GM21528 (cell line): ENCODE measurements around the gene SNX15.
"Not testable (repeated sequence)": the region's sequence is repeated elsewhere in the genome, so short reads cannot be mapped to it uniquely, and the experiment has no call there.

Source experiments
- ATAC-seq: cut with Tn5 transposase; IDR thresholded peaks from one replicate; pipeline ENCODE4 v1.9.1; 2021; ENCODE audit warnings: mild to moderate bottlenecking, moderate library complexity; ENCODE audit not compliant: unreplicated experiment, low FRiP score

Gene SNX15

DNA sequence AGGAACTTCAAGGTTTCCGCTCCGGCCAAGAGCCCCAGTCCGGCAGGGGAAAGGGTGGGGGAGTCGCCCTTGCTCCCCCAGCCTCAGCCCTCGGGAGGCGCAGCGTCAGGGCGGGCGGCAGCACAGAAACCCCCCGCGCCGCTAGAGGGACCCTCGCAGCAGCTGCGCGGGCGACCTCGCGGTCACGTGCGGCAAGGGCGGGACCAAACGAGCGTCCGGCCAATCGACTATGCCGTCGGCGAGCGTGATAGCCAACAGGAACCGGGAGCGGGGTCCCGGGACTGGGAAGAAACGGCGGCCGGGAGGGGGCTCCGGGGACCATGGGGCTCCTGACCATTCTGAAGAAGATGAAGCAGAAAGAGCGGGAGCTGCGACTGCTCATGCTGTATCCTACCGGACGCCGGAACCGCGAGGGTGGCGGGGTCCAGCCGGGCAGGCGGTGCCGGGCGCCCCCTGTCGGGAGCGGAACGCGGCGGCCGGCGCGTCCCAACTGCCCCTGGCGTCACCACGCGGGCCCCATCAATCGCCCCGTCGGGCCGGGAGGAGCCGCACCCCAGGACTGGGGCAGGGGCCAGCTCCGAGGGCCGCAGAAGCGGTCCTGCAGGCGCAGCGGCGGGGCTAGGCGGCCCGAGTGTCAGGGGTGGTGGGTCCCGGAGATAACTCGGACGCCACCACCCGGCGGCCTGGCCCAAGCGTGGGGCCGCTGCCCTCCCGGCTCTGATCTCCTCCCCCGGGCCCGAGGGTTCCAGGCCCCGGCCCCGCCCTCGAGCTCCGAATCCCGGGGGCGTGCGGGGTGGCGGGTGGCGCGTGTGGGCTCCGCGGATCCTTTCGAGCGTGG lies 13.1 kb upstream of the SNX15 start, which contains the start of gene ARL2:
Gene ARL2 (plus strand): TSS at position 273 of the 838 bp plus-strand sequence. CDS start 48 bp downstream, at position 321.
- peak; percentile 77 for ATAC-seq

DNA sequence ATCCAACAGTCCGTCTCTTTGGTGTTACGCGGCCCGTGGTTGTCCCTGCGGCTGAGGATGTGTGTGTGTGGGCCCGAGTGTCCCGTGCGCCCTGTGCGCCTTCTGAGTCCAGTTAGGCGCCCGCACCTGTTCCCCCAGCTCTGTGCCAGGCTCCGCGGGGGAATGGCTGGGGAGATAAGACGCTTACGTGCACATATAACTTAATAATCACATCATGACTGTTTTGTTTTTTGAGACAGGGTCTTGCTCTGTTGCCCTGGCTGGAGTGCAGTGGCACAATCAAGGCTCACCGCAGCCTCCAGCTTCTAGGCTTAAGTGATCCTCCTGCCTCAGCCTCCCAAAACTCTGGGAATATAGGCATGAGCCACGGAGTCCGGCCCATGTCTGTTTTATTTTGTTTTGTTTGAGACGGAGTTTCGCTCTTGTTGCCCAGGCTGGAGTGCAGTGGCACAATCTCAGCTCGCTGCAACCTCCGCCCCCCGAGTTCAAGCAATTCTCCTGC lies 12.5 kb upstream of the SNX15 start:
- no peak for ATAC-seq

DNA sequence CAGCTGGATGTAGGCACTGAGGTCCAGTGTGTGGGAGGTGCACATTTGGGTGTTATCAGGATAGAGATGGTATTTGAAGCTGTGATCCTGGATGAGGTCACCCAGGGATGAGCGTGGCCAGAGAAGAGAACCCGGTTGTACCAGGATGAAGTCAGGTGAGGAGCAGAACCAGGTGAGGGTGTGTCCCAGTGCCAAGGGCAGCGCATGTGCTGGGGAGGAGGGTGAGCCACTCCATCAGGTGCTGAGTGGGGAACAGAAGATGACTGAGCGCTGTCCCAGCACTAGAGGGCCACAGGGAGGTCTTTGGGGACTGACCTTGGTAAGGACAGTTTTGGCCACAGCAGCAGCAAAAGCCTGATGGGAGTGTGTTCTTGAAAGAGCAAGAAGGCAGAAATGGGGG lies 10.5 kb upstream of the SNX15 start:
- no peak for ATAC-seq

DNA sequence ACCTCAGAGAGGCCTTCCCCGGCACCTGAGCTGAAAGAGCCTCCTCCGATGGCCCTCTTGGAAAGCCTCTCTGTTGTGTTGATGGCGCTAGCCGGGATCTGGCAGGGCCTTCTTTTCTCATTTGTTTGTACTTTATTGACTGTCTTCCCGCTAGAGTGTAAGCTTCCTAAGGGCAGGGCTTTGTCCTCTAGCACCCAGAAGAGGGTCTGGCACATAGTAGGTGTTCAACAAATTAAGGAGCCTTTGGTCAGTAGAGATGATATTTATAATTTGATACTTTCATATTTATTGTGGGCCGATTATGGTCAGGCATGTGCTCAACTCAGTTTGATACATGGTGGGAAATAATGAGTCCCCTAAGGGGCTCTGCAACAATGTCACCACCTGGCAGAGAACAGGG lies 9.3 kb upstream of the SNX15 start:
- ATAC-seq, result no peak

DNA sequence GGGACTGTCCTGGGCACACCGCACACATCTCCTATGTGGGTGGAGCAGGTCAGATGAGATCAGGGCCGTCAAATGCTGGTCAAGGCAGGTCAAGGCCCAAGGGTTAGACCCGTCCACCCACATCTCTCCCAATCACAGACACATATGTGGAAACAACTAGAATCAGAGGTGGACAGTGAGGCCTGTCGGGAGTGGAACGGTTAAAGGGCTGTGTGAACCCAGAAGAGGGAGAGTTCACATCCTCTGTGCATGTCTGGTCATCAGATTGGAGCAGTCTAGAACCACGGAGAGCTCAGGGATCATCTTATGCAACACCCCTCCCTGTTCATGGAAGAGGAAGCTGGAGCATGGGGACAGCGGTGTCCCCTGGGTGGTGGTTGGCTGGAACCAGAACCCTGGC lies 7.4 kb upstream of the SNX15 start:
- ATAC-seq, result no peak

DNA sequence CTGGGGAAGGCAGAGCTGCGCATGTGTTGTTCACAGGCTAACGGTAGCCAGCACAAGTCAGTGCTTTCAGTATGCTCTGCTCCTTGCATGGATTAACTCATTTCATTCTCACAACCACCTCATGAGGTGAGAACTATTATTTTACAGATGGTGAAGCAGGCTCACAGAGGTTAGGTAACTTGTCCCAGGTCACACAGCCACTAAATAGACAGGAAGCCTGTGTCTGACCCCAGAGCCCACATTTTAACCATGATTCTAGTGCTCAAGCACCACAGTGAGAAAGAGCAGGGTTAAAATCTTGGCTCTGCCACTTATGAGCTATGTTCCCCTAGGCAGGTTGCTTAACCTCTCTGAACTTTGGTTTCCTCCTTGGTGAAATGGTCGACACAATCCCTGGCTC lies 6.2 kb upstream of the SNX15 start:
- ATAC-seq, result no peak

DNA sequence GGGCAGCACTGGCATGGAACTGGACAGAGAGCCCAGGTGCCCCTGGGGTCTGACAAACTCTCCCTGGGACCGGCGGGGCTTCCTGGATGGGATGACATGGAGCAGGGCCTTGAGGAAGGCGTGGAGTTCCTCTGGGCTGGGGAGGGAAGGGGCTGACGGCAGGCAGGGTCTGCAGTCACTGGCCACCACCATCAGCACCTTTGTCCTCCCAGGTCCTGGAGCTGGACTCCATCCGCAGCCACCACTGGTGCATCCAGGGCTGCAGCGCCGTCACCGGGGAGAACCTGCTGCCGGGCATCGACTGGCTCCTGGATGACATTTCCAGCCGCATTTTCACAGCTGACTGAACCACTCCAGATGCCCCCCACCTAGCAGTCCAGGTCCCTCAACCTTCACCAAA lies 5.7 kb upstream of the SNX15 start:
- ATAC-seq, result no peak

DNA sequence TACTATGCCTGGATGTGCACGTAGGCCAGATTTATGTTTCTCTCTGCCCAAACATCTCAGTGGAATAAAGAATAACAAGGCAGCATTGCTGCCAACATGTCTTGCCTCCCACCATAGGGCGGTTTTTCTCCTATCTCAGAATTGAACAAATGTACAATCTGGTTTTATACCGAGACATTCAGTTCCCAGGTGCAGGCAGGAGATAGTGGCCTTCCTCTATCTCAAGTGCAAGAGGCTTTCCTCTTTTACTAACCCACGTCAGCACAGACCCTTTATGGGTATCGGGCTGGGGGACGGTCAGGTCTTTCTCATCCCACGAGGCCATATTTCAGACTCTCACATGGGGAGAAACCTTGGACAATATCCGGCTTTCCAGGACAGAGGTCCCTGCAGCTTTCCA lies 3.7 kb upstream of the SNX15 start:
- ATAC-seq, result not testable (repeated sequence)

DNA sequence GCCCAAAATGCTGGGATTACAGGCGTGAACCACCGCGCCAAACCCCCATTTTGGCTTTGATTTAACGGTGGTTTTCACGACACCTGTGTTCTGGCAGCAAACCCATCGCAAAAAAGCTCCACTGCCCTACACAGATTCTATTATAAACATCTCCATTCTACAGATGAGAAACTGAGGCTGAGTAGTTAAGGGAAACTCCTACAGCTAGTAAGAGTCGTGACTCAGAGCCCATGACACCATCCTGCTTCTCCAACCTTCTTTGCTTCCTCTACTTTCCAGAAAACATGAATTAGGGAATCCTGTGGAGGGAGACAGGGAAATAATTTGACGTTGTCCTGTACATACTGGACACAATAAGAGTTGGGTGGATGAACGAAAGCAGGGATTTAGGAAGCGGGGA lies 429 bp upstream of the SNX15 start:
- ATAC-seq, result no peak

DNA sequence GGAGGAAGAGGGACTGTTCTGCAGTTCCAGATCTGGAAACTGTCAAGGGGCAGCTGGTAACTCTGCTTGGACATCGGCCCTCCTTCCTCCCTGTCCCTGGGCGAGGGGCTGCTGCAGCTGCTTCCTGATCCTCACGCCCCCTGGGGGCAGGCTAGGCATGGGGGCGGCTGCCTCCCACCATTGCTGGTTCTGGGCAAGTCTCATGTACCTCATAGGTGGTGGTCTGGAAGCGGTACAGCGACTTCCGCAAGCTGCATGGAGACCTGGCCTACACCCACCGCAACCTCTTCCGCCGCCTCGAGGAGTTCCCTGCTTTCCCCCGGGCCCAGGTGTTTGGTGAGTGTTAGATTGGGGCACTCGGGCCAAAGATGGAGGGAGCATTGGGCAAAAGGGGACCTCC lies 5.0 kb downstream of the SNX15 start:
- ATAC-seq, result no peak

DNA sequence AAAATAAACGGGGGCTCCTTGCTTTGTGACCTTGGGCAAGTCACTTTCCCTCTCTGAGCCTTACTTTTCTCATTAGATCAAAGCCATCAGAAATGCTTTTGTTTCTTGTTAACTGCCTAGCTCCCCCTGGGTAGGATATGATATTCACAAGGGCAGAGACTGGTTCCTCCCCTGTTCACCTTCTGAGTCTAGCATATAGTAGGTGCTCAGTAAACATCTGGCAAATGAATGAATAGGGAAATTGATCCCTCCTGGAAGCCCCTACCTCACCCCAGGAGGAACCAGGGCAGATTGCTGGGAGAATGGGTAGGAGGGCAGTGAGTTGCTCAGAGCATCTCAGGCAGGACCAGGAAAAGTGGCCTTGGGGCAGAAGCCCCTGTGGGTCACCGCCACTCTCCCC lies 7.2 kb downstream of the SNX15 start:
- ATAC-seq, result no peak

DNA sequence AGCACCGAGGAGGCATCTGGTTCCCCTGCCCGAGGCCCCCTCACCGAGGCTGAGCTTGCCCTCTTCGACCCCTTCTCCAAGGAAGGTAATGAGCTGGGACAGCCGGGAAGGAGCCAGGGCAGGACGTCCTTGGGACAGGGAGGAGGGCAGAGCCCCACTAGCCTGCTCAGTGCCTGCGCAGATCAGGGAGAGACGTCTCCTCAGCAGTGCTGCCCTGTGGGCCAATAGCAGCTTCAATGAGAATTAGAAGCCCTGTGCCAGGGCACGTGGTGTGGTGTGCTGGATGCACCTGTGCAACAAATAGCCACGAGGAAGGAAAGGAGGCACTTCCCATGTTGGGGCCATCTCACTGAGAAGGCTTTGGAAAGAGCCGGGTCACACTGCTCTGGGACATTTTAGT lies 8.3 kb downstream of the SNX15 start:
- no peak for ATAC-seq

DNA sequence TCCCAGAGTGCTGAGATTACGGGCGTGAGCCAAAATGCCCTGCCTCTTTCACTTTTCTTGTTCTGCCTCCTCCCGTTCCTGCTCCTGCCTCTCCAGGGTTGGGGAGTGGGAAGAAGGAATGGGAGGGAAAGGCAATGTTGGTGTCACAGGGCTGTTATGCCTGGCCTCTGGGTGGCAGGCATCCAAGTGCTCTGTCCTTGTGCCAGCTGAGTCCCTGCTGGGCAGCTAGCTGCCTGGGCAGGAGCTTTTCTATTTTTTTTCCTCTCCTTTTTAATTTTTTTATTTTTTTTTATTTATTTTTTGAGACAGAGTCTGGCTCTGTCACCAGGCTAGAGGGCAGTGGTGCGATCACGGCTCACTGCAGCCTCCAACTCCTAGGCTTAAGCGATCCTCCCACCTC lies 9.7 kb downstream of the SNX15 start:
- ATAC-seq, result no peak

DNA sequence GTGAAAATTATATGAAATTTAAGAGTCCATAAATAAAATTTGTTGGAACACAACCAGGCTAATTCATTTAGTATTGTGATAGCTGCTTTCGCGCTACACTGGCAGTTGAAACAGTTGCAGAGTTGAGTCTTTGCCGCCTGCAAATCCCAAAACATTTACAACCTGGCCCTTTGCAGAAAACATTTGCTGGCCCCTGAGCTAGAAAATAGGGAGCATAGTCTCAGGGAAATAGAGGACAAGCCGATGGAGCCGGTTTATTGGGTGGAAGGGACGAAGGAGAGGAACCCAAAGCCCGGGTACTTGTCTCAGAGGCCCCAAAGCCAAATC lies 13.2 kb downstream of the SNX15 start:
- ATAC-seq, result no peak

DNA sequence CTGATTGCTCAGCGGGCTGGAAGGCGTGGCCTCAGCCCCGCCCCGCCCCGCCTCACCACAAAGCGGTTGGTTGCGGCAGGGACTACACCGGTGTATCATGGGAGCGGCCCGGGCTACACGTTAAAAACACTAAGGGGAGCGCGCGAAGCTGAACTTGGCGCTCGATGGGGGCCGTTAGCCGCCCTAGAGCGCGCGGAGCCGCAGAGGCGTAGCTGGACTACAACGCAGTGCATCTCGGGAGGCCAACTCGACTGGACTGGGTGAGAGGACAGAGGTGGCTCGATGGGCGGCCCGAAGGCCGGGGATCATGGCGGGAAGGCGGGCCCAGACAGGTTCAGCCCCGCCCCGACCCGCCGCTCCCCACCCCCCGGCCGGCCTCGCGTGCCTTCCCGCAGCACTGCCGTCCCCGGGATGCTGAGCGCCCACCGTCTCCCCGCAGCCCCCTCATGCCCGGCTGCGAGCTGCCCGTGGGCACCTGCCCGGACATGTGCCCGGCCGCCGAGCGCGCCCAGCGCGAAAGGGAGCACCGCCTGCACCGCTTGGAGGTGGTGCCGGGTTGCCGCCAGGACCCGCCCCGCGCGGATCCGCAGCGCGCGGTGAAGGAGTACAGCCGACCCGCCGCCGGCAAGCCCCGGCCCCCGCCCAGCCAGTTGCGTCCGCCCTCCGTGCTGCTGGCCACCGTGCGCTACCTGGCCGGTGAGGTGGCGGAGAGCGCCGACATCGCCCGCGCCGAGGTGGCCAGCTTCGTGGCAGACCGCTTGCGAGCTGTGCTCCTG lies 13.8 kb downstream of the SNX15 start, which contains the start of gene SAC3D1:
Gene SAC3D1 (plus strand): TSS at position 364 of the 776 bp plus-strand sequence. CDS start 83 bp downstream, at position 447.
- ATAC-seq, result peak; percentile 76

DNA sequence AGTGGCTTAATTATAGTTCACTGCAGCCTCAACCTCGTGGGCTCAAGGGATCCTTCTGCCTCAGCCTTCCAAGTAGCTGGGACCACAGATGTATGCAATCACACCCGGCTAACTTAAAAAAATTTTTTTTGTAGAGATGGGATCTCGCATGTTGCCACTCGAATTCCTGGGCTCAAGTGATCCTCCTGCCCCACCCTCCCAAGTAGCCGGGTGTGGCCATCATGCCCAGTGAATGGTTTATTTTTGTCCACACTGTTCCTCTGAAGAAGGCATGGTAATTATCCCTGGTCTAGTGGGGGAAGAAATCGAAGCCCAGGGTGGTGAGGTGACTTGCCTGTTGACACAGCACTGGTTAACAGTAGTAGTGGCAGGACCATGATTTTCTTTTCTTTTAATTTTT lies 15.7 kb downstream of the SNX15 start:
- no peak for ATAC-seq

DNA sequence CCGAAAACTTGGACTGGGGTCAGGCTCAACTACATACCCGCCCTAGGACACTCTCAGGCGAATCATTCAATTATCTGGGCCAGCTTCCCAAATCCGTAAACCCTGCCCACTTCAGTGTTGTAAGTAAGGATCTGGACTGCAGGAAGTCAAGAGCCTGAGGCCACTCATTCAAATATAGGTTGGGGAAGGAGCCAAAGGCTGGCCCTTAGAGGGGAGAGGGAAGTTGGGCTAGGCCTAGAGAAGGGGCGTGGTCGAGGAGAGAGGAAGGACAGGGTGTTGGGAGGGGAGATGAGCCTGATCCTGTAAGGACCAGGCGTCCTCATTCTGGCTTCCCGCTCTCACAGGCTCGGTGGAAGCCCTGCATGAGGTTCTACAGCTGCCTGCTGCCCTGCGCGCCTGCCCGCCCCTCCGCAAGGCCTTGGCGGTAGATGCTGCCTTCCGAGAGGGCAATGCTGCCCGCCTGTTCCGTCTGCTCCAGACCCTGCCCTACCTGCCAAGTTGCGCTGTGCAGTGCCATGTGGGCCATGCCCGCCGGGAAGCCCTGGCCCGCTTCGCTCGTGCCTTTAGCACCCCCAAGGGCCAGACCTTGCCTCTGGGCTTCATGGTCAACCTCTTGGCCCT lies 16.8 kb downstream of the SNX15 start:
- ATAC-seq, result no peak

DNA sequence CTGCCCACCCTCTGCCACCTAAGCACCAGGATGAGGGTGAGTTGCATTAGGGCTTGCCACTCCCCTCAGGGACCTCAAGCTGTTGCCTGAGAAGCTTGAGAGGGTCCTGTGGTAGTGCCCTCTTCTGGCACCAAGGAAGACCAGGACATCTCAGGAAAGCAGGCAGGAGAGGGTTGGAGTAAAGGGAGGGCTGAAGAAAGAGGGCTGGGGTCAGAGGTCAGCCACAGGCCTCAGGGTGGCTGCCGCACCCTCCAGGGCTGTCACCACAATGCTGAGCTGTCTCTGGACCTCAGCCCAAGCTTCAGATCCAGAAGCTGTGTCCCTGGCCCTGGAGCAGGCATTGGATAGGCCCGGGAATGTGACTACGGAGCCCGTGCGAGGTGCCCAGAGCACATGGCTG lies 17.8 kb downstream of the SNX15 start:
- no peak for ATAC-seq

DNA sequence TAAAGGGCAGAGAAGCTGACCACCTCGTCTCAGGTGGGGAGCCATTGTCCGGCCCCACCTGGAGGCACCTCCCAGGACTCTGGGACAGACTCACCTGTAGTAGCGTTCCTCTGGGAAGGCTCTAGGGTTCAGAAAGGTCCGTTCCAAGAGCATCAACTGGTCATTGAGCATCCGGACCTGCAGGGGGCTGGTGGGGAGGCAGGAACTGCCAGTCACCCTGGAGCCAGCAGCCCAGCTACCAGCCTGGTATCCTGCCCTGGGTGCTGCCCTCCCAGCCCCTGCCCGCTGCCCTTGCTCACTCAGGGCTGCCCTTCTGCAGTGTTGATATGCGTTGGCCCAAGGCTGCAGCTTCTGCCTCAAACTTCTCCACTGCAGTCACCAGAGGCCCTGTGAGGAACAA lies 18.5 kb downstream of the SNX15 start:
- no peak for ATAC-seq

DNA sequence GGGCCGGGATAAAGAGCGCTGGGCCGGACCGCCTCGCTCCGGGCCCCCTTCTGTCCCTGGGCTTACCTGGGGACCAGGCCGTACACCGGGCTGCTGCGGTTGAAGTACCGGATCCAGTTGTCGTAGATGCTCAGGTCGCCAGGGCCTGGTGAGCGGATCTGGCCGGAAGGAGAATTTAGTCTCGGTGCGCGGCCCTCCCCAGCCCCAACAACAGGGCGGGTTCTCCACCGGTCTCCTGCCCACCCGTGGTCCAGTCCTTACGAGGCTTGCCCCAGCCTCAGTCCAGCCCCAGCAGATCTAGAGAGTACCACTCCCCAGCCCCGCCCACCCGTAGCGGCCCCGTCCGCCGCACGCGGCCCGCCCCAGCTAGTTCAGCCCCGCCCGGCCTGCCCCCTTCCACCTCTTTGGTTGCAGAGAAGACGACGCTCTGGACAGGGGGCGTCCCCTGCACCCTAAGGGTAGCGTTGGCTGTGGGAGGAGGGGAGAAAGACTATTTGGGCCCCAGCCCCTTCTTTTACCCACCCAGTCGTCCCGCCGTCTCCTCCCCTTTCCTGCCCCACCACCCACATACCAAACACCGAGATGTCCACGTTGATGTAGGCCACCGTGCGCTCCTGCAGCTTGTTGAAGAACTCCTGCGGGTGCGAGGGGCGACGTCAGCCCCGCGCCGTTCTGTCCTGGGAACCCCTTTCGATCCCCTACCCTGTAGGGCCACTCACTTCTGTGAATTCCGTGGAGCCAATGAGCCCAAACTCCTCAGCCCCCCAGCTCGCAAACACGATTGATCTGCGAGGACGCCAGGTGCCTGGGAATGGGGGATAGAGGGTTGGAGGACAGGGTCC lies 20.6 kb downstream of the SNX15 start:
- ATAC-seq, result no peak
